ENCODE data around the gene TPD52L1.
A peak's percentile ranks its signal among the peaks of the same experiment; 100 is the strongest.

TPD52L1 gene

DNA sequence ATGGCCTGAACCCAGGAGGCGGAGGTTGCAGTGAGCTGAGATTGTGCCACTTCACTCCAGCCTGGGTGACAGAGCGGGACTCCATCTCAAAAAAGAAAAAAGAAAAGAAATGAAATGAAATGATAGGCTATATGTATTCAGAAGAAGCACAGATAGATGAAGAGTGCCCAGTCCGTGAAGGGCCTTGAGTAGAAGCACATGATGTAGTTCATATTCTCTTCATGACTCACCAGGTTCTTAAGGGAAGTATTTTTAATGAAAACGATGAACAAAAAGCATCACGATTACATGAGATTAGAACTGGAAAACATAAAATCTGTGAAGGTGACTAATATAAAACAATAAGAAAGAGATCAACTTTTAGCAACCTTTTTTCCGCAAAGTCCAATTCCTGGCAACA, 29.8 kb downstream of the TPD52L1 start:
- no peak for DNase-seq

GRCh38 chr6:125188037-125188436, 34.5 kb downstream of the TPD52L1 start:
- no peak for DNase-seq

GRCh38 chr6:125188594-125189203, 35.1 kb downstream of the TPD52L1 start:
- DNase-seq: no peak

DNA sequence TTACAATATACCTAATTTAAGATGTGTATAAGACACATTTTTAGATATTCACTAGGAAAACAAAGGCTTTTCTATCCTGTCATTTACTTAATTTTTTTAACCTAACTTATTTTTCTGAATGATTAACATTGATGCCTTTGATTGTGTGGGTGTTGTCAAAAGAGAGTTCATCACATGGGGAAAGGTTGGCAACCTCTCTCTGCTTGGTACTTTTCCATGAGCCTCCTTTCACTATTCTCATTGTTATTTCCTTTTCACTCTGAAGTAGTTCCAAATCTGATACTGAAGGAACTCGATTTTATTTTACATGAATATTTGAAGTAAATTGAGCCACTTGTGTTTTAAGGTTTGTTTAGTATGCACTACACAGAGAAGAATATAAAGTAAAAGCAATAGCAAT, 35.9 kb downstream of the TPD52L1 start:
- no peak for DNase-seq

DNA sequence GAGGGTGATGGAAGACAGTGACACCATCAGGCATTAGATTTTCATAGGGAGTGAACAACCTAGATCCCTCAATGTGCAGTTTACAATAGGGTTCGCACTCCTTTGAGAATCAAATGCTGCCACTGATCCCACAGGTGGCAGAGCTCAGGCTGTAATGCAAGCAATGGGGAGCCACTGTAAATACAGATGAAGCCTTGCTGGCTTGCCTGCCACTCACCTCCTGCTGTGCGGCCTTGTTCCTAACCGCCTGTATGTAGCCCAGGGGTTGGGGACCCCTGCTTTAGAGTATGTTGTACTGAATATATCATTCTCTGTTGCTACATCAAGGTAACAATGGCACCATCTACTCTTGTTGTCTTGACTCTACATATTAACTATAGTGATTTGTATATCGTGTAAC, 37.1 kb downstream of the TPD52L1 start:
- DNase-seq: no peak

DNA sequence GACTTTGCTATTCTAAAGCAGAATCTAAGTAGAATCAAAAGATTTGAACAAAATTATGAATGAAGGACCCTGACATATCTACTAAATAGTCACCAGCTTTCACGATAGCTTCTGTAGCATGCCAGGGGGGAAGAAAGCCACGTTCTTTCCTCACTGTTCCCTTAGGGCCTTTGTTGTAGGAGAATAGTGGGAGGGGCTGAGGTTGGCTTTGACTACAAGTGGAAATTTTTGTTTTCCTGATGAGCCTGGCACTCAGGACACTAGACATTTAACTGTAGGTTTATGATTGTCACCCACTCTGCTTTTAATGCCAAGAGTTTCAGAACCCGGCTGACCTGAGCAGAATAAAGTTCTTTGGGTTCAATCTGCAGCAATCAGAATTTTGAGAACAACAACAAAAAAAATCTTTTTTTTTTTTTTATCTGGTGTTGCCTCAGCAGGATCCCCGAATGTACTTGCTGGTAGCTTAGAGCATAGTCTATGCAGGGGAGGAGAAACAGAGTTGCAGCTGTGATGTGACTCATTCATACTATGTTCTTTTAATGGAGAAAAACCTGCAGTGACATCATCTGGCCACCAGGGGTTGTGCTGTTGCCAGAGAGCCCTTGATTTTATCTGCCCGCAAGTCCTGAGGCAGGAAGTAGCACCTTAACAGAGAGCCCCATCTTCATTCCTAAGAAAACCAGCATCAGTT, 38.5 kb downstream of the TPD52L1 start:
- peak; percentile 64 for DNase-seq

DNA sequence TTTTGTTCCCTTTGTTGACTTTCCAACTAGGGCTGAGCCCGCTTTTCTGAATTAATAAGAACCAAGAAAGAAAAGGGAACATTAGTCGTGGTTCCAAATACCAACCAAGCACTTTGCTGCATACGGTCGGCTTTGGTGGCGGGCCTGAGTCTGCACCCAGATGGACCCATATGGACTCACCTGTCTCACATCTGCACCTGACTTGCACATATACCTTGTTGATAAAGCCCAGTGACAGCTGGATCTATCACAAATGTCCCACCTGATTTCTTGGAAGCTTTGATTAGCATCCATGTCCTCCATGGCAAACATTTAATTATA, 39.0 kb downstream of the TPD52L1 start:
- DNase-seq: no peak

- DNase-seq: no peak
Observed at GRCh38 chr6:125193208-125193607, 39.6 kb downstream of the TPD52L1 start.

DNA sequence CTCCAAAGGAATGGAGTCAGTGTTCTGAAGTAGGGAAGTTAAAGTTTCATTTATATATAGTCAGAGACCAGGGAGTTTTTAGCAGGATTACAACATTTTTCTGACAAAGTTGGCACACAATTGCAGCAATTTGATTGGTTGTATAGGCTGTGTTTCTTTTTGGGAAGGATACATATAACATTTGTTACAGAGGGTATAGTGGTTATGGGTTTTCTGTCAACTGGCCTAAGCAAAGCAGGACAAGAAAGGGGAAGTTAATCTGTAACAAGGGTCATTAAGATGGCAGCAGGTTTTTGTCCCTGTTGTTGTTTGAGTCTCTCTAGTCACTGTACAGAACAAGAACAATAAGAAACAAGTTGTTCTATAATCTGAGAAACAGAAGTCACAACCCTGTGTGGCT, 41.4 kb downstream of the TPD52L1 start:
- DNase-seq: no peak

DNA sequence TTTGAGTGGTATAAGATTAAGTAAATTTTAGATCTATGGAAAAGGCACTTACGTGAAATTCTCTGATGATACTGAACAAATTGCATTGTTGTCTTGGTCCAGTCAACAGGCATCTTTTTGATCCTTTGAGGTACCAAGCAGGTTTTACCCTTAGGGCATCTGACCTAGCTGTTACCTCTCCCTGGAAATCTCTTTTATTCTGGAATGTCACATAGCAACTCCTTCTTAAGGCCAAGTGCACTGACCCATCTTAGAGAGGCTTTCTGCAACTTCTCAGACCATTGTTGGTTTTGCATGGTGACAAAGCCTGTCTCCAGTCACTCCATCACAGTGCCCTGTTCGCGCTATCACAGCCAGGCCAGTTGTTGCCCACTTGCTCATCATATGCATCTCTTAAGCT, 42.0 kb downstream of the TPD52L1 start:
- DNase-seq: no peak

GRCh38 chr6:125196613-125197012, 43.0 kb downstream of the TPD52L1 start:
- DNase-seq: no peak

DNA sequence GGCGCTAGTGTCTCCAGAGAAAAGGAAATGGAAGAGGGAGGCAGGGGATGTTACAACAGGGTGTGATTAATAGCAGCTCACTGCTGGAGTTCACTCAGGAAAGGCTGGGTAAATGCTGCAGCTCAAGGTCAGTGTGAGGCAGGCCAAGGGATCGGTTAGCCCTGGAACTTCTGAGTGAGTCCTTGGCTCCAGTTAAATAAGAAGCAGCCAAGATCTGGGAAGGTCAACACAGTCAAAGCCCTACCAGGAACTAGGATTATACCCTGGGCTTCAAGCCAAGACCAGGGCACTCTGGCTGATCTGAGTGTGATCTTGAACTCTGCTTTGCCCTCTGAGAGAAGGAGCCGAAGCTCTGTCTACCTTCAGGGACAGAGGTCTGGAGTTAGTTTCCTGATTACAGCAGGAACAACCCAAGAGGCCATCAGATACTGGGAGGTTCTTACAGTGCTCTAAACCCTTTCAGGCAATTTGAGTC, 44.3 kb downstream of the TPD52L1 start:
- no peak for DNase-seq

- DNase-seq: no peak
Observed at GRCh38 chr6:125198398-125198937, 44.9 kb downstream of the TPD52L1 start.

DNA sequence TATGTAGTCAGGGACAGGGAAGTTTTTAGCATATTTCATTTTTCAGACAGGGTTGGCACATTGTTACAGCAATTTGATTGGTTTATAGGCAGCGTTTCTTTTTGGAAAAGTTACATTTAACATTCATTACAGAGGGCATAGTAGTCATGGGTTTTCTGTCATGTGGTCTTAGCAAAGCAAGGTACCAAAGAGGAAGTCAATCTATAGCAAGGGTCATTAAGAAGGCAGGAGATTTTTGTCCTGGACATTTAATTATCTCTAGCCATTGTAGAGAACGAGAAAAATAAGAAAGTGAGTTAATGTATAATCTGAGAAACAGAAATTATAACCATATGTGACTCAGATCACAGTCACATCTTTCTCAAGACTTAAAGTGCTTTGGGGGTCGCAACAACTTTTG, 47.4 kb downstream of the TPD52L1 start:
- no peak for DNase-seq

- no peak for DNase-seq
Observed at GRCh38 chr6:125201961-125202729, 48.6 kb downstream of the TPD52L1 start.

GRCh38 chr6:125203395-125203794, 49.8 kb downstream of the TPD52L1 start:
- DNase-seq: no peak

DNA sequence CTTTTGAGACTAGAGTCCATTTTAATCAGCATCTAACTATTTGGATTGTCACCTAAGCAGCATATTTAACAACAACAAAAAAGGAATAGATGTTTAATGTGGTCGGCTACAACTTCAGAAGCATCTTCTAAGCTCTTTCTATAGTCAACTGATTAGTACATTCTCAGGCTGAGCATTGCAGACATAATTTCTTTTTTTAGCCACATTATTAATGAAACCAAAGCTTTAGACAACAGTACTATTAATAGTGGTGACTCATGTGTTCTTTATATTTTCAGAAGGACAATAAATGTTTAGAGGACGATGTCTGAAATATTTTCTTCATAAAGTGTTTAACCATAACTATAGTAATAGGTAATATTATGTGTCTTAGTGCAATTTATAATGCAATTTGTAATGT, 52.4 kb downstream of the TPD52L1 start:
- DNase-seq: no peak

- DNase-seq: no peak
Observed at GRCh38 chr6:125206389-125206788, 52.8 kb downstream of the TPD52L1 start.

GRCh38 chr6:125207956-125208355, 54.4 kb downstream of the TPD52L1 start:
- no peak for DNase-seq

GRCh38 chr6:125208625-125209249, 55.2 kb downstream of the TPD52L1 start:
- DNase-seq: no peak

DNA sequence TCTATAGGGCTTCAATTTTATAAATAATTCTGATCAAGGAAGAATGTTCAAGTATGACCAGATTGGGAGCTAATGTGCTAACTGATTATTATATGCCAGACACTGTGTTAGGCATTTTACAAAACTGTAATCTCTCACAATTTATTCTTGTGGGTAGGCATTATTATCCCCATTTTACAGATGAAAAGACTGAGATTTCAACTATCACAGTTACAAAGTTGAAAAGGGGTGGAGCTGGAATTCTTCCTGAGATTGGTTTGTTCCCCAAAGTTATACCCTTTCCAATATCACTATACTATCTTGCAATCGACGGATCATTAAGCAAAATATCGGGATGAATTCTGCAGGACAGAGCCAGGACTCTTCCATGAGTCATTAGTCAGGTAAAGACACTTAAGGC, 57.1 kb downstream of the TPD52L1 start:
- no peak for DNase-seq

GRCh38 chr6:125211352-125211751, 57.8 kb downstream of the TPD52L1 start:
- DNase-seq: no peak

DNA sequence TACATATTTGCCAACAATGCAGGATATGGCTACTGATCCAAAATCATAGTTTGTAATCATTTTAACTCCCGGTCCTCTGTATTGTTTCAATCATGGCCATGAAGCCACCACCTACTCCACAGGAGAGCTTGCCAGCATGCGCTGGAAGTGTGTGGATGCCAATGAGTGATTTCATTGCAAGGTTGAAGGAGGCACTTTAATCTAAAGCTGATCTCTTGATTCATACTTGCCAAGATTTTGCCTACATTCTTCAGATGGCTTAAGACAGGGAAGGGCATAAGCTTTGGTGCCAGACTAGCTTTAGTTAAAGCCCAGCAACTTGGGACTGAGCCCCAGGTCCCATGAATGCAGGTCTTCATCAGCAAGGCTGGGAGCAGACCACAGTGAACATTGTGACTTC, 58.8 kb downstream of the TPD52L1 start:
- DNase-seq: no peak

GRCh38 chr6:125213939-125214338, 60.4 kb downstream of the TPD52L1 start:
- DNase-seq: no peak
